B cell (primary cell): ENCODE data around the gene RBM20. TPM values are rescaled to one million over a fixed set of nuclear protein-coding genes. Genes with fewer than 3 reads are reported as not detected.

Experiments
- ATAC-seq: fragments of 200-7000 bp; cut with Tn5 transposase; one replicate; pipeline ENCODE4 v1.10.0; 2021; ENCODE audit warnings: low read depth, mild to moderate bottlenecking, moderate number of reproducible peaks, moderate library complexity
- CTCF ChIA-PET: fragments of 350-600 bp; sonication (Branson Sonifier 250); formaldehyde crosslinking; loops from one replicate; lab custom pipeline; 2021; ENCODE audit warnings: antibody characterized with exemption, inconsistent platforms; lab: Charles Lee
- POLR2A ChIA-PET: fragments of 350-600 bp; sonication (Branson Sonifier 250); formaldehyde crosslinking; loops from one replicate; lab custom pipeline; 2021; ENCODE audit warnings: antibody characterized with exemption; lab: Charles Lee
- DNase-seq: peaks from one replicate; pipeline ENCODE4 v3.0.0; 2013
- H2AFZ ChIP-seq: 2 replicates; pipeline ENCODE4 v1.6.1; 2012; ENCODE audit warnings: mild to moderate bottlenecking, low read depth, low read length; ENCODE audit not compliant: insufficient read depth, poor library complexity, severe bottlenecking
- H3K27ac ChIP-seq, 2 donors: 1 replicate in 1 of 2; 2 replicates in 1 of 2; pipeline ENCODE4 v1.5.1; 2012 to 2013; ENCODE audit warnings: low read length in 2 of 2, mild to moderate bottlenecking in 2 of 2, moderate library complexity in 1 of 2
- H3K27me3 ChIP-seq, 4 experiments: fragments of 200-600 bp in 1 of 4; sonication (generic) in 1 of 4; replicated peaks in 1 of 4; 1 replicate in 2 of 4; 2 replicates in 2 of 4; pipeline versions ENCODE4 v1.6.1 to v1.7.0; 2013 to 2016; ENCODE audit warnings: low read length in 3 of 4, mild to moderate bottlenecking in 2 of 4, mixed read lengths in 1 of 4, moderate library complexity in 1 of 4; ENCODE audit not compliant: insufficient read depth in 4 of 4, control insufficient read depth in 3 of 4; ENCODE audit errors: control extremely low read depth in 1 of 4
- H3K36me3 ChIP-seq, 2 experiments: replicated peaks in 1 of 2; 1 replicate in 1 of 2; 2 replicates in 1 of 2; pipeline versions ENCODE4 v1.6.1 to v1.7.1; 2013; ENCODE audit warnings: low read length in 1 of 2; ENCODE audit not compliant: insufficient read depth in 2 of 2, control insufficient read depth in 1 of 2; ENCODE audit errors: control extremely low read depth in 1 of 2, extremely low read depth in 1 of 2
- H3K4me1 ChIP-seq, 2 donors: fragments of 200-600 bp in 1 of 2; sonication (generic) in 1 of 2; 1 replicate in 1 of 2; 2 replicates in 1 of 2; pipeline versions ENCODE4 v1.5.1 to v1.6.1; 2013 to 2017; ENCODE audit warnings: low read length in 2 of 2; ENCODE audit not compliant: control insufficient read depth in 2 of 2, insufficient read depth in 2 of 2
- H3K4me2 ChIP-seq: replicated peaks from 2 replicates; pipeline ENCODE3; 2012; ENCODE audit warnings: mild to moderate bottlenecking, low read depth, low read length; ENCODE audit not compliant: poor library complexity, severe bottlenecking
- H3K4me3 ChIP-seq, 5 experiments: fragments of 200-600 bp in 1 of 5; sonication (generic) in 1 of 5; 1 replicate in 3 of 5; 2 replicates in 2 of 5; pipeline versions ENCODE4 v1.5.1 to v1.7.0; 2011 to 2016; ENCODE audit warnings: low read length in 4 of 5, mild to moderate bottlenecking in 4 of 5, low read depth in 2 of 5, control low read depth in 1 of 5, moderate library complexity in 1 of 5; ENCODE audit not compliant: insufficient read depth in 1 of 5; ENCODE audit errors: control extremely low read depth in 1 of 5, extremely low read depth in 1 of 5
- H3K79me2 ChIP-seq: fragments of 200-600 bp; sonication (generic); one replicate; pipeline ENCODE4 v1.6.0; 2016; ENCODE audit warnings: low read length; ENCODE audit not compliant: control insufficient read depth, insufficient read depth
- H3K9ac ChIP-seq: fragments of 200-600 bp; sonication (generic); 2 replicates; pipeline ENCODE4 v1.6.1; 2017; ENCODE audit warnings: mild to moderate bottlenecking, low read length, moderate library complexity
- H3K9me3 ChIP-seq, 3 donors: one replicate each; pipeline versions ENCODE4 v1.6.1 to v1.7.1; 2013; ENCODE audit warnings: low read length in 2 of 3; ENCODE audit not compliant: control insufficient read depth in 2 of 3, insufficient read depth in 1 of 3; ENCODE audit errors: control extremely low read depth in 1 of 3
- H4K20me1 ChIP-seq: 2 replicates; pipeline ENCODE4 v1.6.0; 2012; ENCODE audit warnings: mild to moderate bottlenecking, low read length; ENCODE audit not compliant: insufficient read depth, control insufficient read depth, poor library complexity, severe bottlenecking
- H3K27ac Mint-ChIP-seq: one replicate; pipeline ENCODE4 v1.8.0; 2021; ENCODE audit warnings: mixed read lengths
- H3K27me3 Mint-ChIP-seq: one replicate; pipeline ENCODE4 v1.8.0; 2021; ENCODE audit warnings: mixed read lengths
- H3K4me1 Mint-ChIP-seq: one replicate; pipeline ENCODE4 v1.8.0; 2021; ENCODE audit warnings: mixed read lengths
- H3K4me3 Mint-ChIP-seq: one replicate; pipeline ENCODE4 v1.8.0; 2021; ENCODE audit warnings: mixed read lengths
- H3K9me3 Mint-ChIP-seq: one replicate; pipeline ENCODE4 v1.8.0; 2022; ENCODE audit warnings: mixed read lengths; ENCODE audit not compliant: insufficient read depth
- CTCF ChIP-seq: fragments of 200-600 bp; IDR thresholded peaks from one replicate; pipeline ENCODE4 v1.8.0; 2022; ENCODE audit warnings: antibody characterized with exemption, mild to moderate bottlenecking
- EZH2 ChIP-seq: IDR thresholded peaks from 2 replicates; pipeline ENCODE4 v1.6.1; 2012; ENCODE audit warnings: borderline replicate concordance, low read depth, mild to moderate bottlenecking, moderate library complexity, low read length; ENCODE audit not compliant: insufficient read depth, poor library complexity, severe bottlenecking
- WGBS: methylation state at CpG from one replicate; pipeline ENCODE4 v1.1.5; 2013; ENCODE audit warnings: missing lambda C conversion rate; ENCODE audit not compliant: insufficient coverage; 5-methylcytosine and 5-hydroxymethylcytosine counted together
- intact Hi-C: fragments of 100-400 bp; cut with micrococcal nuclease; formaldehyde crosslinking; loops from one replicate; pipeline ENCODE4 v1.10.0; 2022
- polyA plus RNA-seq: library from polyadenylated mRNA; depleted of rRNA; stranded (reverse); fragments of >200 nt; gene quantifications from 2 replicates; pipeline ENCODE4 v1.2.3, GENCODE V29; 2012
- total RNA-seq, 2 donors: library from RNA; stranded (reverse); fragments of 120-200 nt in 1 of 2; gene quantifications; 1 replicate in 1 of 2; 2 replicates in 1 of 2; pipeline versions ENCODE4 v1.2.3 to v1.2.4, GENCODE V29; 2013 to 2022

RBM20 gene
- total and polyA plus RNA-seq, 2 donors (not counting 1 experiment from before 2014, with no cell fraction given) = not detected

- Mint-ChIP-seq H3K27me3 (no peaks in the 10 kb centered on the region), H3K9me3 (peaks cover 3% of the 10 kb centered on the region), H3K27ac (no peak overlapping the region), H3K4me1 (peaks cover 3% of the 10 kb centered on the region), H3K4me3 (no peak overlapping the region)
- no peak for DNase-seq
- Histone ChIP-seq H3K4me2 (no peak overlapping the region), H3K4me3 (no peak overlapping the region), H3K79me2 (peaks cover 3% of the 10 kb centered on the region), H2AFZ (no peak overlapping the region), H3K27ac (no peak overlapping the region), H3K4me1 (peaks cover 0 to 6% of the 10 kb centered on the region in 2 donors), H3K36me3 (no peaks in the 10 kb centered on the region), H3K9ac (no peak overlapping the region), H3K27me3 (no peaks in the 10 kb centered on the region), H4K20me1 (no peaks in the 10 kb centered on the region), H3K9me3 (peaks cover 0 to 4% (median 0%) of the 10 kb centered on the region in 3 donors)
- TF ChIP-seq CTCF (no peak), EZH2 (no peak)
- intact Hi-C loops = loop anchor here (5.0 to 10.0 kb wide), 4 partner anchors 54 to 459 kb away; partner anchors contain the start of gene SMNDC1
- no CpG with 5 or more reads among the region's 2 CpGs for WGBS
- POLR2A ChIA-PET = no interaction called here
- CTCF ChIA-PET = interaction anchor here (0.8 to 1.9 kb wide), 7 partner anchors 11 to 852 kb away, joined by 3 to 6 read pairs (median 3); no protein-coding TSS in a partner anchor
- no peak for ATAC-seq
These were observed 103.7 kb downstream of the RBM20 start for GRCh38 chr10:110747609-110748464.

GRCh38 chr10:110748970-110749369 is 104.8 kb downstream of the RBM20 start:
- H3K79me2 ChIP-seq = peaks cover 3% of the 10 kb centered on the region
- intact Hi-C loops = loop anchor here (5.0 to 10.0 kb wide), 4 partner anchors 53 to 458 kb away; partner anchors contain the start of gene SMNDC1
- no peaks in the 10 kb centered on the region for H4K20me1 ChIP-seq
- no CpG with 5 or more reads among the region's 3 CpGs for WGBS
- H2AFZ ChIP-seq = no peak overlapping the region
- H3K27me3 ChIP-seq = no peaks in the 10 kb centered on the region
- no peak overlapping the region for H3K4me3 ChIP-seq
- H3K9ac ChIP-seq = no peak overlapping the region
- DNase-seq = no peak
- H3K4me1 Mint-ChIP-seq = peaks cover 3% of the 10 kb centered on the region
- peaks cover 0 to 6% of the 10 kb centered on the region in 2 donors for H3K4me1 ChIP-seq
- TF ChIP-seq CTCF = no peak
- TF ChIP-seq EZH2 = no peak
- CTCF ChIA-PET = interaction anchor here (1.0 to 1.9 kb wide), 6 partner anchors 10 to 850 kb away, joined by 3 to 6 read pairs (median 4); no protein-coding TSS in a partner anchor
- no peaks in the 10 kb centered on the region for H3K36me3 ChIP-seq
- no peak overlapping the region for H3K27ac ChIP-seq
- no peak overlapping the region for H3K27ac Mint-ChIP-seq
- no peaks in the 10 kb centered on the region for H3K27me3 Mint-ChIP-seq
- peaks cover 0 to 4% (median 0%) of the 10 kb centered on the region in 3 donors for H3K9me3 ChIP-seq
- no peak overlapping the region for H3K4me2 ChIP-seq
- no peak for ATAC-seq
- POLR2A ChIA-PET = no interaction called here
- H3K9me3 Mint-ChIP-seq = peaks cover 3% of the 10 kb centered on the region
- H3K4me3 Mint-ChIP-seq = no peak overlapping the region
